ENCODE data around the gene MED12L. TPM values are rescaled to one million over a fixed set of nuclear protein-coding genes. Genes with fewer than 3 reads are reported as not detected.

Gene MED12L
- total RNA-seq, 6 donors from 2014 or later: 0.27 to 1.5 (median 0.31) TPM; not detected in 2

GRCh38 chr3:151419806-151420205 is 334.3 kb downstream of the MED12L start:
- DNase-seq: no peak
- 75 to 86% methylated on average over 6 of the region's 6 CpGs for WGBS, 2 donors
- no peak for ATAC-seq (ENCODE audit: low FRiP score in 2 of 2)
- TF ChIP-seq CTCF (IDR thresholded peaks at IDR 0.05) (no peak), POLR2A (IDR thresholded peaks at IDR 0.05) (no peak), POLR2AphosphoS5 (IDR thresholded peaks at IDR 0.05) (no peak), EP300 (IDR thresholded peaks at IDR 0.05) (no peak)
- Histone ChIP-seq H3K4me1 (no peaks in the 10 kb centered on the region), H3K27me3 (no peaks in the 10 kb centered on the region), H3K4me3 (no peak overlapping the region), H3K36me3 (no peaks in the 10 kb centered on the region), H3K27ac (no peak overlapping the region), H3K9me3 (no peaks in the 10 kb centered on the region)

DNA sequence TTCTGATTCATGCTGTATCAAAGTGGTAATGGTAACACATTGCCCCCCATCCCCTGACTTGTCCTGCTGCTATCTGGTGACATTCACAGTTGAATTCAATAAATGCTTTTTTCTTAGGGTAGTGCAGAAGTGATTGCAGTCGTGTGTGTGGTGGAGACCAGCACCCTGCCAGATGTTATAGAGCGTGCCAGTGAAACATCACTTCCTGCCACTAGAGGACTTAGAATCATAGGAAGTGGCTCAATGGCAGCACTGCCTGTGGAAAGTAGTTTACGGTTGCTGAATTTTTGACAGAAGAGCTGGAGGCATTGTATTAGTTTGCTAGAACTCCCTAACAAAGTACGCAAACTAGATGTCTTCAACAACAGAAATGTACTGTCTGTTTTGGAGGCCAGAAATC is 336.5 kb downstream of the MED12L start:
- Histone ChIP-seq H3K27ac (no peak overlapping the region), H3K4me1 (no peaks in the 10 kb centered on the region), H3K27me3 (no peaks in the 10 kb centered on the region), H3K9me3 (no peaks in the 10 kb centered on the region), H3K36me3 (no peaks in the 10 kb centered on the region), H3K4me3 (no peak overlapping the region)
- DNase-seq (no peak), ATAC-seq (ENCODE audit: low FRiP score in 2 of 2) (peak in 1 of 2 donors; percentile 26)
- WGBS, 2 donors: 68 to 73% methylated on average over 4 of the region's 4 CpGs
- TF ChIP-seq POLR2A (IDR thresholded peaks at IDR 0.05): no peak
- TF ChIP-seq EP300 (IDR thresholded peaks at IDR 0.05): no peak
- no peak for TF ChIP-seq POLR2AphosphoS5 (IDR thresholded peaks at IDR 0.05)
- no peak for TF ChIP-seq CTCF (IDR thresholded peaks at IDR 0.05)

GRCh38 chr3:151423091-151423490 is 337.6 kb downstream of the MED12L start:
- no peak for TF ChIP-seq POLR2A (IDR thresholded peaks at IDR 0.05)
- TF ChIP-seq EP300 (IDR thresholded peaks at IDR 0.05): no peak
- no peak for TF ChIP-seq POLR2AphosphoS5 (IDR thresholded peaks at IDR 0.05)
- no peak for TF ChIP-seq CTCF (IDR thresholded peaks at IDR 0.05)
- Histone ChIP-seq H3K9me3 (no peaks in the 10 kb centered on the region), H3K4me3 (no peak overlapping the region), H3K27ac (no peak overlapping the region), H3K27me3 (no peaks in the 10 kb centered on the region), H3K4me1 (no peaks in the 10 kb centered on the region), H3K36me3 (no peaks in the 10 kb centered on the region)
- WGBS, 2 donors: 84 to 91% methylated on average over 5 of the region's 5 CpGs
- no peak for DNase-seq
- ATAC-seq (ENCODE audit: low FRiP score in 2 of 2): no peak

DNA sequence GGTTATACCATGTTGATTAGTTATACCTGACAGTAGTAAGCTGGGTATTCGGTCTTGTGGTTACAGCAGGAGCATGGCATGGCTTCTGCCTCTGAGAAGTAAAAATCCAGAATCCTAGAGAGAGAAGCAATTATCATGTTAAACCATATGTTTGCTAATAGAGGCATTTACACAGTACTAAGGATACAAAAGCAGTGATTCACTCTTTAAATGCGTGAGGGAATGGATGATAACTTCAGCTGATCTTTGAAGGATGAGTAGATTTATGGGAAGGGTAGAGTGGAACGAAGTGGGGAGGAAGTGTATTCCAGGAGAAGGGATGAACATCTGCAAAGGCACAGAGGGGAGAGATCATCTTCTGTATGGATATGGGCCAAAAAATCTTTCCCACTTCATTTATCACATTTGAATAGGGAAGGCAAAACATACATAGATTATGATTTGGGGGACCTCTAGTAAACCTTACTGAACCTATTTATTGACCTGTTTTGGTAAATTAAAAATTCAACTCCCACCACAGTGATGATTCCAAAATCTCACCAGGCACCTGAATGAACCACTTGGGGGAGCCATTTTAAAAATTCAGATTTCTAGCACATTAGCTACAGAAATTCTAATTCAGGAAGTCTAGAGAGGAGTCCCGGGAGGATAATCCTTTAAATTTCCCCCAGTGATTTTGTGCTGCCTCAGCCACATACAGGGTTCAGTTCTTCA is 340.3 kb downstream of the MED12L start:
- no peaks in the 10 kb centered on the region for H3K4me1 ChIP-seq
- TF ChIP-seq CTCF (IDR thresholded peaks at IDR 0.05) (peak in 2 of 6 experiments; percentile 6 to 10), POLR2AphosphoS5 (IDR thresholded peaks at IDR 0.05) (no peak), POLR2A (IDR thresholded peaks at IDR 0.05) (no peak), EP300 (IDR thresholded peaks at IDR 0.05) (no peak)
- no peaks in the 10 kb centered on the region for H3K36me3 ChIP-seq
- ATAC-seq (ENCODE audit: low FRiP score in 2 of 2): no peak
- H3K9me3 ChIP-seq: no peaks in the 10 kb centered on the region
- no peak for DNase-seq
- WGBS, 2 donors: 61 to 66% methylated on average over 4 of the region's 4 CpGs
- H3K27me3 ChIP-seq: no peaks in the 10 kb centered on the region
- H3K4me3 ChIP-seq: no peak overlapping the region
- no peak overlapping the region for H3K27ac ChIP-seq

DNA sequence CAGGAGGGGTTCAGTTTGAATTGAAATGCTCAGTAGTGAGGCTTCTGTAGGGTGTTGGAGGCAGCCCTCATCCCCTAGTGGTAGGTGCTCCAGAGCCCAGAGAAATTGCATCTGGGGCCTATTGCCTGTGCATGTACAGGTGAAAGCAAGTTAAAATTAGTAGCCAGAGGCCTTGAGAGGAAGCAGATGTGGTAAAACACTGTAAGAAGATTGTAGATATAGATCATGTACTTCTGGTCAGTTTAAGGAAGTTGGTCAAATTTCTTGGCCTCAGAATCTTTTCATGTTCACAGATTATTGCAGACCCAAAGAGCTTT is 340.8 kb downstream of the MED12L start:
- TF ChIP-seq POLR2AphosphoS5 (IDR thresholded peaks at IDR 0.05) (no peak), EP300 (IDR thresholded peaks at IDR 0.05) (no peak), POLR2A (IDR thresholded peaks at IDR 0.05) (no peak), CTCF (IDR thresholded peaks at IDR 0.05) (no peak)
- ATAC-seq (ENCODE audit: low FRiP score in 2 of 2) (peak in 1 of 2 donors; percentile 19), DNase-seq (no peak)
- no peaks in the 10 kb centered on the region for H3K27me3 ChIP-seq
- H3K4me1 ChIP-seq: no peaks in the 10 kb centered on the region
- H3K4me3 ChIP-seq: no peak overlapping the region
- H3K36me3 ChIP-seq: no peaks in the 10 kb centered on the region
- no peaks in the 10 kb centered on the region for H3K9me3 ChIP-seq
- no peak overlapping the region for H3K27ac ChIP-seq

All from upper lobe of left lung (tissue), 6 donors.